ENCODE results near the gene SLC9A9.

DNA sequence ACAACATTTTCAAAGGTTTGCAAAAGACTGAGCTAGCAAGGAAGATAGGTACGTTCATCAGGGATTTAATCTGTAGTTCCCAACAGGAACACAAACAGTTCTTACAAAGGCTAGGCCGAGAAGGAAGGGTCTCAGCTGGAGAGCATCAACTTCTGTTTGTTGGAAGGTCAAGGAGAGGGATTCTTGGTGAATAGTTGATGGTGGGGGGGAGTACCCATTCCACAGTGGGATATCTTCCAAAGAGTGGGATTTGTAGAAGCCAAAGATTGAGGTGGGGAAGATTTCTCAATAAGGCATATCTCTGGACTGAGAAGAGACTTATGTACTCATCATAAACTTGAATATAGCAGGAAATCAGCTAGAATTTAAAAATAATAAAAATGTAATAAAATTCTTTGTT, 496.9 kb downstream of the SLC9A9 start:
- TF ChIP-seq, protein P1, sequence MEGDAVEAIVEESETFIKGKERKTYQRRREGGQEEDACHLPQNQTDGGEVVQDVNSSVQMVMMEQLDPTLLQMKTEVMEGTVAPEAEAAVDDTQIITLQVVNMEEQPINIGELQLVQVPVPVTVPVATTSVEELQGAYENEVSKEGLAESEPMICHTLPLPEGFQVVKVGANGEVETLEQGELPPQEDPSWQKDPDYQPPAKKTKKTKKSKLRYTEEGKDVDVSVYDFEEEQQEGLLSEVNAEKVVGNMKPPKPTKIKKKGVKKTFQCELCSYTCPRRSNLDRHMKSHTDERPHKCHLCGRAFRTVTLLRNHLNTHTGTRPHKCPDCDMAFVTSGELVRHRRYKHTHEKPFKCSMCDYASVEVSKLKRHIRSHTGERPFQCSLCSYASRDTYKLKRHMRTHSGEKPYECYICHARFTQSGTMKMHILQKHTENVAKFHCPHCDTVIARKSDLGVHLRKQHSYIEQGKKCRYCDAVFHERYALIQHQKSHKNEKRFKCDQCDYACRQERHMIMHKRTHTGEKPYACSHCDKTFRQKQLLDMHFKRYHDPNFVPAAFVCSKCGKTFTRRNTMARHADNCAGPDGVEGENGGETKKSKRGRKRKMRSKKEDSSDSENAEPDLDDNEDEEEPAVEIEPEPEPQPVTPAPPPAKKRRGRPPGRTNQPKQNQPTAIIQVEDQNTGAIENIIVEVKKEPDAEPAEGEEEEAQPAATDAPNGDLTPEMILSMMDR (IDR thresholded peaks at IDR 0.05; ENCODE audit: low read length) = no peak
- no peak for TF ChIP-seq EZH2 (optimal IDR thresholded peaks at IDR 0.05; ENCODE audit: low read depth, low read length)
